ENCODE measurements around the gene MCCC2.
"Not testable (repeated sequence)": the region's sequence is repeated elsewhere in the genome, so short reads cannot be mapped to it uniquely, and the experiment has no call there.

The MCCC2 gene

GRCh38 chr5:71597001-71597400 is 9.9 kb downstream of the MCCC2 start:
- no peak for DNase-seq (ENCODE audit: low read depth in 2 of 2)

- DNase-seq (ENCODE audit: low read depth in 2 of 2): no peak
Measured at GRCh38 chr5:71600783-71601182, 13.6 kb downstream of the MCCC2 start.

- peak; percentile 42 to 57 for DNase-seq (ENCODE audit: low read depth in 2 of 2)
Measured at GRCh38 chr5:71601222-71602026, 14.3 kb downstream of the MCCC2 start.

- DNase-seq (ENCODE audit: low read depth in 2 of 2): not testable (repeated sequence)
Measured at GRCh38 chr5:71609916-71610315, 22.8 kb downstream of the MCCC2 start.

GRCh38 chr5:71615809-71616208 is 28.7 kb downstream of the MCCC2 start:
- DNase-seq (ENCODE audit: low read depth in 2 of 2): no peak

- no peak for DNase-seq (ENCODE audit: low read depth in 2 of 2)
Measured at GRCh38 chr5:71620630-71621029, 33.5 kb downstream of the MCCC2 start.

- DNase-seq (ENCODE audit: low read depth in 2 of 2): no peak
Measured at GRCh38 chr5:71621268-71621667, 34.1 kb downstream of the MCCC2 start.

- no peak for DNase-seq (ENCODE audit: low read depth in 2 of 2)
Measured at GRCh38 chr5:71621741-71622140, 34.6 kb downstream of the MCCC2 start.

- DNase-seq (ENCODE audit: low read depth in 2 of 2): no peak
Measured at GRCh38 chr5:71623221-71623794, 36.2 kb downstream of the MCCC2 start.

GRCh38 chr5:71629950-71630349 is 42.8 kb downstream of the MCCC2 start:
- DNase-seq (ENCODE audit: low read depth in 2 of 2): no peak

GRCh38 chr5:71631070-71631469 is 43.9 kb downstream of the MCCC2 start:
- no peak for DNase-seq (ENCODE audit: low read depth in 2 of 2)

GRCh38 chr5:71632168-71632567 is 45.0 kb downstream of the MCCC2 start:
- no peak for DNase-seq (ENCODE audit: low read depth in 2 of 2)

- no peak for DNase-seq (ENCODE audit: low read depth in 2 of 2)
Measured at GRCh38 chr5:71633255-71634155, 46.4 kb downstream of the MCCC2 start.

GRCh38 chr5:71637133-71637532 is 50.0 kb downstream of the MCCC2 start:
- DNase-seq (ENCODE audit: low read depth in 2 of 2): no peak

GRCh38 chr5:71640408-71640807 is 53.3 kb downstream of the MCCC2 start:
- DNase-seq (ENCODE audit: low read depth in 2 of 2): no peak

- no peak for DNase-seq (ENCODE audit: low read depth in 2 of 2)
Measured at GRCh38 chr5:71645030-71645429, 57.9 kb downstream of the MCCC2 start.

GRCh38 chr5:71650940-71651339 is 63.8 kb downstream of the MCCC2 start:
- DNase-seq (ENCODE audit: low read depth in 2 of 2): not testable (repeated sequence)

GRCh38 chr5:71651579-71651978 is 64.4 kb downstream of the MCCC2 start:
- peak in 1 of 2 donors; percentile 8 for DNase-seq (ENCODE audit: low read depth in 2 of 2)

- DNase-seq (ENCODE audit: low read depth in 2 of 2): no peak
Measured at GRCh38 chr5:71652349-71652748, 65.2 kb downstream of the MCCC2 start.

GRCh38 chr5:71652803-71653543 is 65.8 kb downstream of the MCCC2 start:
- DNase-seq (ENCODE audit: low read depth in 2 of 2): no peak

- no peak for DNase-seq (ENCODE audit: low read depth in 2 of 2)
Measured at GRCh38 chr5:71658916-71659662, 71.9 kb downstream of the MCCC2 start.
